GM19043 (cell line): ENCODE results near the gene RAB6D.
"Not testable (repeated sequence)": the region's sequence is repeated elsewhere in the genome, so short reads cannot be mapped to it uniquely, and the experiment has no call there.

Source experiments
- ATAC-seq: cut with Tn5 transposase; IDR thresholded peaks from one replicate; pipeline ENCODE4 v1.9.1; 2021; ENCODE audit warnings: low read depth; ENCODE audit not compliant: unreplicated experiment

RAB6D gene

DNA sequence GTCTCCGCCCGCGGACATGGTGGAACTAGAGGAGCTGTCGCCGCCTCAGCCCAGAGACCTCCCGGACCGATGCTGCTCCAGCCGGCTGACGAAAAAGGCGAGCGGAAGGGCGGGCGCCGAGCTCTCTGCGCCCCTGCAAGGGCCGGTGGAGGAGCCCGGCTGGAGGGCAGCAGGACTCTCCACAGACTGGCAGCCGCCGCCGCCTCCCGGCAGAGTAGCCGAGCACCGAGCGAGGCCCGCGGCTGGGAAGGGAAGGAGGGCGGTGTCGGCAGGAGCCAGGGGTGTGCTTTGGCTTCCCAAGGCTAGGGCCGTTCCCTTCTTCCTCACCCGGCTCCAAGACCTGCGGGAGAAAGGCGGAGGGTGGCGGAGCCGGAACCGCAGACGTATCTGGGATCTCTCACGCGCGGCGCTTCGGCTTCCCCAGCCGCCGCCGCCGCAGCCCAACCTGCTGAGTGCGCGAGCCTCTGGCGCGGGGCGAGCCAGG is at the start of gene RAB6D:
TSS of gene RAB6D (minus strand) at position 466 of the 484 bp plus-strand sequence. CDS start at position 18, 448 bp downstream.
- not testable (repeated sequence) for ATAC-seq

- peak; percentile 68 for ATAC-seq
These were observed 49.3 kb upstream of the RAB6D start for GRCh38 chr2:131413148-131413747.

DNA sequence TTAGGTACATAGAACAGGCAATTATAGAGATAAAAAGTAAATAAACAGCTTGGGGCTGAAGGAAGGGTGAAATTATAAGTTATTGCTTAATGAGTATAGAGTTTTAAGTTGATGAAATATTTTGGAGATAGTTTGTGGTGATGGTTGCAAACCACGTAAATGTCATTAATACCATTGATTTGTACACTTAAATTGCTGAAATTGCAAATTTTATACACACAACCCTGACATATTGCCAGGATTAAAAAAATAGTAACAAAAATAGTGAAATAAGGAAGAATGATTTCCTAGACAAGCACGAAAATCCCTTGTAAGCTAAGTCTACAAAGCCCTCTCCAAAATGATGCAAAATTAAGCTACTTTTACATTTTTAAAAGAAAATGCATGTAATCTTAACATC is 46.2 kb upstream of the RAB6D start:
- no peak for ATAC-seq

- ATAC-seq = no peak
These were observed 44.8 kb upstream of the RAB6D start for GRCh38 chr2:131408778-131409177.

- ATAC-seq = no peak
These were observed 44.2 kb upstream of the RAB6D start for GRCh38 chr2:131408207-131408606.

DNA sequence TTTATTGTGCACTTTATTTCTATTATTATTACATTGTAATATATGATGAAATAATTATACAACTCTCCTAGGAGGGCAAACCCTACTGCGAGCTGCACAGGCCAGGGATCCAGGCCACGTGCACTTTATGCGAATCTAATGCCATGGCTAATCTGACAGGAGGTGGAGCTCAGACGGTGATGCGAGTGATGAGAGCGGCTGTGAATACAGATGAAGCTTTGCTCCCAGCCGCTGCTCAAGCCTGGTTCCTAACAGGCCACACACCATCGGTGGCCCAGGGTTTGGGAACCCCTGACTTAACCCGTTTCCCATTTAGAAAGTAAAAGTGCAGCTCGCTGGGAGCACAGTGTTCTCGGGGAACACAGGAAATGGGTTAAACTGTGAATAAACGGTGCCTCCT is 40.8 kb upstream of the RAB6D start:
- no peak for ATAC-seq

GRCh38 chr2:131402320-131403039 is 38.5 kb upstream of the RAB6D start:
- no peak for ATAC-seq

DNA sequence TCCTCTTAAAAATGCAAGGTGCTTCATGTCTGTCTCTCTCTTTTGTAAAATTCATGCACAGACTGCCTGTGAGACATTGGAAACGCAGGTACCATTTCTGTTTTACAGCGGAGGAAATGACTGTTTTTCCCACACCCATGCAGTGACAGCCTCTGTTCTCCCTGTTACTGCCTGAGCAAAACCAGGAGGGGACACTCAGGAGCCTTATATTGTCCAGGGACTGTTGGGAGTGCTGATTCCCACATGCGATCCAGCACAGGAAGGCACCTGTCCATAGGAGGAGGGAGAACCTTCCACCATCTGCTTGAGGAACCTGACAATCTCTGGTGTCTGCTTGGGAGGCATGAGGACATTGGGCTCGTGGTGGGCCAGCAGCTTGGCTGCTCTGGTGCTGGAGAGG is 36.9 kb upstream of the RAB6D start:
- no peak for ATAC-seq

DNA sequence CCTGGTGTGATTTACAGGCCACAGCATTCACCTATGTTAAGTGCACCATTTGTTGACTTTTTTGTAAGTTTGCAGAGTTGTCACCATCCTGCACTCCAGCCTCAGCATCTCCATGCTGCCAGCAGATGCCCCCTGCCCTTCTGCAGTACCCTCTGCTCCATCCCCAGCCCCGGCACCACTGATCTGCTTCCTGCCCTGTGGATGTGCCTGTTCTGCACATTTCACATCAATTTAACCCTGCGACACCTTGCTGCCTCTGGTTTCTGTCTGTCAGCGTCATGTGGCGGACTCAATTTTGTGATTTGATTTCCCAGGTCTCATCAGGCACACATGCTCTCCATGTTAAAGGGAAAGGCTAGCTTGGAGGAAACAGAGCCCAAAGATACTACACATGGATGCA is 36.5 kb upstream of the RAB6D start:
- not testable (repeated sequence) for ATAC-seq

- not testable (repeated sequence) for ATAC-seq
These were observed 32.2 kb upstream of the RAB6D start for GRCh38 chr2:131396209-131396608.

- ATAC-seq = not testable (repeated sequence)
These were observed 31.2 kb upstream of the RAB6D start for GRCh38 chr2:131395024-131395645.

GRCh38 chr2:131394147-131394931 is 30.4 kb upstream of the RAB6D start:
- ATAC-seq = no peak

- ATAC-seq = not testable (repeated sequence)
These were observed 28.0 kb upstream of the RAB6D start for GRCh38 chr2:131391953-131392352.

GRCh38 chr2:131391471-131391870 is 27.5 kb upstream of the RAB6D start:
- ATAC-seq = not testable (repeated sequence)

DNA sequence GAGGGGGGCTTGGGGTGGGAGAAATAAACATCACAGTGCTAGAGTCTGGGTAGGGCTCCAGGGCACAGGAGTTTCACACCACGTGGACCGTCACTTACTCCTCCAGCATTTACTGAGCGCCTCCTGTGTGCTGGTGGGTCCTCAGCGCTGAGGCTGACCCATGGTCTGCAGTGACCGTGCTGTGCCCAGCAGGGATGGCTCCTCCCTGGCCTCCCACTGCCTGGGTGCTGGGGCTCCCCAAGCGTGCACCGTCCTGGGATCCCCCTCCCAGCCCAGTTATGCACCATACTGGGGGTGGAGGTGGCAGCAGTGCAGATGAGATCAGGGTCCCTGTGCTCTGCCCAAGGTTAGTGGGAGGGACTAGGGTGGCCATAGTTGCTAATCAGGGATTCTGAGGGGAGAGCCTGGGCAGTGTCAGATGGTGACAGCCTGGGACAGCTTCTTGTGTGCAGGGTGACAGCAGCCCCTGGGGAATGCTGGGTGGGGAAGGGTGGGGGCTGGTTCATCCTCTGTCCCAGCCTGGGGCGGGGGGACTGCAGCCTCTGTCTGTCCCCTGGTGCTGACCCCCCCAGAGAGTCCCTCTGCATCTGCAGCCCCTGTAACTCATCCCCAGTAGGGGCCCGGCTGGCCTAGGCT is 26.6 kb upstream of the RAB6D start:
- not testable (repeated sequence) for ATAC-seq

- ATAC-seq = no peak
These were observed 25.7 kb upstream of the RAB6D start for GRCh38 chr2:131389657-131390056.

DNA sequence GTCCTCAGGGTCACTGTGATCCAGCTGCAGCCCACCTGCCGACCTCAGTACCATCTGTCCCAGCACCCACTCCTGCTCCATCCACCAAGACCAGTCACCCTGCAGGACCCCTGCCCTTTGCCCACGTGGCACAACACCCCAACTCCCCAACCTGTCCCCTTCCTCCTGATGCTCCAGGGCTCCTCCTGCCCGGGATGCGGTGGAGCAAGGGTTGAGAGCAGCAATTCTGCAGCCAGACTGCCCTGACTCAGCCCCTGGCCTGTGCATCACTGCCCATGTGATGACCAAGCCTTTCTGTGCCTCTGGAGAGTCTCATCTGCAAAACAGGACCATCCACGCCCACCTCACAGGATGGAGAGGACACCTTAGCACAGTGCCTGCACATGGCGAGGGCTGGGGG is 24.9 kb upstream of the RAB6D start:
- not testable (repeated sequence) for ATAC-seq

- not testable (repeated sequence) for ATAC-seq
These were observed 9.1 kb upstream of the RAB6D start for GRCh38 chr2:131373111-131373510.

DNA sequence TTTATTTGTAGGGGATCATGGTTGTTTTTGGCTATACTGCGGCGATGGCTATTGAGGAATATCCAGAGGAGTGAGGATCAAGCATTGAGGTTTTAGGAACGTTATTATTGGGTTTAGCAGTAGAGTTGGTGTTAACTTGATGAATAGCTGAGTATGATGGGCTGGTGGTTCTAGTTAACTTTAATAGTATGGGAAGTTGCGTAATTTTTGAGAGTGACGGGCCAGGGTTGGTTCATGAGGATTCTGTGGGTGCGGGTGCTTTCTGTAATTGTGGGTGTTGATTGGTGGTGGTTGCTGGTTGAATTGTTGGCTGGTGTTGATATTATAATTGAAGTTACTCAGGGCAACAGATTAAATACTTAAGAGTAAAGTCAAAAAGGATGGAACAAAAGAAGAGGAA is 6.0 kb upstream of the RAB6D start:
- no peak for ATAC-seq

GRCh38 chr2:131368493-131369066 is 4.6 kb upstream of the RAB6D start:
- ATAC-seq = not testable (repeated sequence)
